Glutamatergic neuron (in vitro differentiated cells): ENCODE data around the gene GC. TPM values are rescaled to one million over a fixed set of nuclear protein-coding genes. Genes with fewer than 3 reads are reported as not detected.

Experiments used
- DNase-seq: peaks from one replicate; pipeline ENCODE4 v3.0.0; 2022
- H3K27ac Mint-ChIP-seq: one replicate; pipeline ENCODE4 v1.8.0; 2020; ENCODE audit warnings: mild to moderate bottlenecking, mixed read lengths, inconsistent platforms; ENCODE audit not compliant: unreplicated experiment
- H3K27me3 Mint-ChIP-seq: one replicate; pipeline ENCODE4 v1.8.0; 2020; ENCODE audit warnings: mild to moderate bottlenecking, moderate library complexity, mixed read lengths, inconsistent platforms; ENCODE audit not compliant: unreplicated experiment
- H3K36me3 Mint-ChIP-seq: one replicate; pipeline ENCODE4 v1.8.0; 2020; ENCODE audit warnings: mild to moderate bottlenecking, mixed read lengths, inconsistent platforms; ENCODE audit not compliant: unreplicated experiment
- H3K4me1 Mint-ChIP-seq: one replicate; pipeline ENCODE4 v1.8.0; 2020; ENCODE audit warnings: mild to moderate bottlenecking, low read depth, mixed read lengths, inconsistent platforms; ENCODE audit not compliant: unreplicated experiment
- H3K4me3 Mint-ChIP-seq: one replicate; pipeline ENCODE4 v1.8.0; 2020; ENCODE audit warnings: mild to moderate bottlenecking, mixed read lengths, inconsistent platforms; ENCODE audit not compliant: unreplicated experiment
- H3K9me3 Mint-ChIP-seq: one replicate; pipeline ENCODE4 v1.8.0; 2020; ENCODE audit warnings: mild to moderate bottlenecking, moderate library complexity, mixed read lengths, inconsistent platforms; ENCODE audit not compliant: unreplicated experiment
- total RNA-seq: library from RNA; stranded (reverse); fragmentation: NEBNext Ultra II Directional; extraction: Animal tissue kit (Norgen Biotek cat#: 25700); gene quantifications from one replicate; pipeline ENCODE4 v1.2.1, GENCODE V29; 2021; ENCODE audit not compliant: unreplicated experiment
- TF ChIP-seq, protein P1 (sequence below): fragments of 200-600 bp; sonication (generic); IDR thresholded peaks from one replicate; pipeline ENCODE4 v1.5.0; 2021; ENCODE audit not compliant: partially characterized antibody, unreplicated experiment

The GC gene
- total RNA-seq, 1 donor from 2014 or later = not detected

DNA sequence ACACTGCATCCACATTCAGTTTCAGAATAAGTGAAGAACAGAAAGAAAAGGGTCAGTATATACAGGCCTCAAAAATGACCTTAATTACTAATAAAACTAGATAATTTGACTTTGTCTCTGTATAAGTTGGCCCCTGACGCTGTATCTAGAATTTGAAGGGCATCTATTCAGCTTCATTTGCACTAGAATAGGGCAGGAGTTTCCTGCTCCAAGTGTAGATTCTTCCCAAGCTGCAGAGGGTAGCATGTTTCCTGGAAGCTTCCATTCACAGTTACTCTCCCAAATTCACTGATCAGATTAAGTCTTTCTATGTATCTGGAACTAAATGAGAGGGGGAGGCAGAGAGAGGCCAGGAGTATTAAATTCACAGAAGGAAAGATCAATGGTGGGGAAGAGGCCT is 90.9 kb downstream of the GC start:
- Mint-ChIP-seq H3K4me1 (no peaks in the 10 kb centered on the region), H3K27ac (no peak overlapping the region), H3K9me3 (peaks cover 2% of the 10 kb centered on the region), H3K36me3 (no peaks in the 10 kb centered on the region), H3K4me3 (no peak overlapping the region), H3K27me3 (no peaks in the 10 kb centered on the region)
- TF ChIP-seq, protein P1, sequence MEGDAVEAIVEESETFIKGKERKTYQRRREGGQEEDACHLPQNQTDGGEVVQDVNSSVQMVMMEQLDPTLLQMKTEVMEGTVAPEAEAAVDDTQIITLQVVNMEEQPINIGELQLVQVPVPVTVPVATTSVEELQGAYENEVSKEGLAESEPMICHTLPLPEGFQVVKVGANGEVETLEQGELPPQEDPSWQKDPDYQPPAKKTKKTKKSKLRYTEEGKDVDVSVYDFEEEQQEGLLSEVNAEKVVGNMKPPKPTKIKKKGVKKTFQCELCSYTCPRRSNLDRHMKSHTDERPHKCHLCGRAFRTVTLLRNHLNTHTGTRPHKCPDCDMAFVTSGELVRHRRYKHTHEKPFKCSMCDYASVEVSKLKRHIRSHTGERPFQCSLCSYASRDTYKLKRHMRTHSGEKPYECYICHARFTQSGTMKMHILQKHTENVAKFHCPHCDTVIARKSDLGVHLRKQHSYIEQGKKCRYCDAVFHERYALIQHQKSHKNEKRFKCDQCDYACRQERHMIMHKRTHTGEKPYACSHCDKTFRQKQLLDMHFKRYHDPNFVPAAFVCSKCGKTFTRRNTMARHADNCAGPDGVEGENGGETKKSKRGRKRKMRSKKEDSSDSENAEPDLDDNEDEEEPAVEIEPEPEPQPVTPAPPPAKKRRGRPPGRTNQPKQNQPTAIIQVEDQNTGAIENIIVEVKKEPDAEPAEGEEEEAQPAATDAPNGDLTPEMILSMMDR = no peak
- DNase-seq = no peak

DNA sequence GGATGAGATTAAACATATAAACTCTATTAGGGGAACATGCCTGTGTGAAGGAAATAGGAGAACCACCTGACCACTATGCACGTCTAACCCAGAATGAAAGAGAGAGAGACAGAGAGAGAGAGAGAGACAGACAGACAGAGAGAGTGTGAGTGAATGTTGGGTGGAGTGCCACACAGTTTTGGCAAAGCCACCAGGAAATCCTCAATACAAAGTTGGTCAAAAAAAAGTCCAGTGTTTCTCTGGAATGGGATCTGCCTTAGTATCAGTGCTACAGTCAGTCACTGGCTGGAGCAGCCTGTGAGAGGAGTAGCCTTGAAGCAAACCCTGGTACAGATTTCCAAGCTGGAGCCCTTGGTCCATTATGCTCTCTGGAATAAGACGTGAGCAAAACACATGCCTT is 91.7 kb downstream of the GC start:
- H3K9me3 Mint-ChIP-seq = peaks cover 2% of the 10 kb centered on the region
- H3K4me1 Mint-ChIP-seq = no peaks in the 10 kb centered on the region
- H3K36me3 Mint-ChIP-seq = no peaks in the 10 kb centered on the region
- H3K4me3 Mint-ChIP-seq = no peak overlapping the region
- DNase-seq = no peak
- TF ChIP-seq, protein P1 = no peak
- no peak overlapping the region for H3K27ac Mint-ChIP-seq
- no peaks in the 10 kb centered on the region for H3K27me3 Mint-ChIP-seq

Other genes with a start within 250 kb of the GC start
- not detected for gene NPFFR2, start 247.9 kb upstream of the GC start, total RNA-seq